SU-DHL-6 (cell line): ENCODE results near the gene RASGRF2.

Experiments
- CTCF ChIP-seq: fragments of 200-600 bp; sonication (generic); IDR thresholded peaks from one replicate; pipeline ENCODE4 v1.5.1; 2017; ENCODE audit warnings: antibody characterized with exemption, mild to moderate bottlenecking, low read length, moderate library complexity; ENCODE audit not compliant: insufficient read depth, poor library complexity, severe bottlenecking
- EZH2phosphoT487 ChIP-seq: fragments of 200-600 bp; sonication (generic), shearing (Covaris generic); conservative IDR thresholded peaks from 2 replicates; pipeline ENCODE4 v1.6.1; 2018; ENCODE audit warnings: mild to moderate bottlenecking, antibody characterized with exemption, low read length, moderate library complexity, mixed read lengths

- TF ChIP-seq EZH2phosphoT487 (no peak), CTCF (no peak)
These were observed 98.0 kb downstream of the RASGRF2 start for GRCh38 chr5:81058121-81058520.
